PC-3 (cell line): Measurements from ENCODE around the gene MTF1. TPM values are rescaled to one million over a fixed set of nuclear protein-coding genes. Genes with fewer than 3 reads are reported as not detected.
"Not testable (repeated sequence)": the region's sequence is repeated elsewhere in the genome, so short reads cannot be mapped to it uniquely, and the experiment has no call there.

Experiments used
- ATAC-seq: fragments of 200-7000 bp; cut with Tn5 transposase; 2 replicates; pipeline ENCODE4 v1.9.1; 2020; ENCODE audit warnings: mild to moderate bottlenecking, moderate library complexity
- BruUV-seq: library from RNA; stranded (reverse); fragments of 400-500 nt; replicated peaks from 2 replicates; lab custom pipeline; 2021; lab: Mats Ljungman, UMichigan
- CTCF ChIA-PET: fragments of 300-600 bp; sonication (Branson Sonifier 250); formaldehyde crosslinking; loops from one replicate; lab custom pipeline; 2022; ENCODE audit warnings: antibody characterized with exemption; lab: Charles Lee
- POLR2A ChIA-PET: fragments of 300-600 bp; sonication (Branson Sonifier 250); formaldehyde crosslinking; loops from one replicate; lab custom pipeline; 2022; ENCODE audit warnings: antibody characterized with exemption; ENCODE audit not compliant: unreplicated experiment; lab: Charles Lee
- DNase-seq: peaks from one replicate; pipeline ENCODE4 v3.0.0-alpha.2; 2015
- H2AFZ ChIP-seq: fragments of 300-600 bp; sonication (generic); 2 replicates; pipeline ENCODE4 v1.6.0; 2016; ENCODE audit warnings: antibody characterized with exemption, low read length
- H3F3A ChIP-seq: fragments of 300-600 bp; sonication (generic); one replicate; pipeline ENCODE4 v1.6.0; 2017; ENCODE audit warnings: antibody characterized with exemption, low read length, control low read depth, mild to moderate bottlenecking; ENCODE audit not compliant: unreplicated experiment
- H3K27ac ChIP-seq: fragments of 300-600 bp; sonication (generic); 2 replicates; pipeline ENCODE4 v1.5.1; 2016; ENCODE audit warnings: mild to moderate bottlenecking, low read length
- H3K27me3 ChIP-seq: fragments of 300-600 bp; sonication (generic); 2 replicates; pipeline ENCODE4 v1.6.1; 2016; ENCODE audit warnings: low read length, mixed read lengths
- H3K36me3 ChIP-seq: fragments of 300-600 bp; sonication (generic); 2 replicates; pipeline ENCODE4 v1.6.1; 2016; ENCODE audit warnings: low read depth, mixed run types, low read length, mixed read lengths
- H3K4me1 ChIP-seq: fragments of 300-600 bp; sonication (generic); 2 replicates; pipeline ENCODE4 v1.5.1; 2016; ENCODE audit warnings: low read length; ENCODE audit not compliant: insufficient read depth
- H3K4me2 ChIP-seq: fragments of 300-600 bp; sonication (generic); 2 replicates; pipeline ENCODE4 v1.6.0; 2016; ENCODE audit warnings: low read length
- H3K4me3 ChIP-seq: fragments of 300-600 bp; sonication (generic); 2 replicates; pipeline ENCODE4 v1.5.1; 2016; ENCODE audit warnings: mild to moderate bottlenecking, low read length, mixed read lengths
- H3K79me2 ChIP-seq: fragments of 300-600 bp; sonication (generic); 2 replicates; pipeline ENCODE4 v1.6.1; 2017; ENCODE audit warnings: low read length, mixed read lengths
- H3K9ac ChIP-seq: fragments of 300-600 bp; sonication (generic); 2 replicates; pipeline ENCODE4 v1.6.0; 2016; ENCODE audit warnings: mild to moderate bottlenecking, low read length
- H3K9me2 ChIP-seq: fragments of 300-600 bp; sonication (generic); replicated peaks from 2 replicates; pipeline ENCODE4 v1.6.1; 2016; ENCODE audit warnings: mixed run types, low read length, mixed read lengths
- H3K9me3 ChIP-seq: fragments of 300-600 bp; sonication (generic); 2 replicates; pipeline ENCODE4 v1.6.1; 2016; ENCODE audit warnings: low read length, mixed read lengths
- H4K20me1 ChIP-seq: fragments of 300-600 bp; sonication (generic); 2 replicates; pipeline ENCODE4 v1.6.1; 2016; ENCODE audit warnings: low read length, mixed read lengths
- EZH2 ChIP-seq: fragments of 300-600 bp; sonication (generic); IDR thresholded peaks from one replicate; pipeline ENCODE4 v1.6.1; 2017; ENCODE audit warnings: antibody characterized with exemption, mild to moderate bottlenecking, low read length; ENCODE audit not compliant: unreplicated experiment
- EZH2phosphoT487 ChIP-seq: fragments of 300-600 bp; sonication (generic); IDR thresholded peaks from 2 replicates; pipeline ENCODE4 v1.6.1; 2018; ENCODE audit warnings: mild to moderate bottlenecking, antibody characterized with exemption, low read length, borderline replicate concordance
- intact Hi-C: fragments of 100-400 bp; cut with micrococcal nuclease; formaldehyde crosslinking; loops from 2 replicates; pipeline ENCODE4 v1.9.0; 2023
- total RNA-seq: library from RNA; depleted of rRNA; stranded (reverse); fragments of >200 nt; gene quantifications from 2 replicates; pipeline ENCODE4 v1.2.3, GENCODE V29; 2014
- TF ChIP-seq, protein P1 (sequence below): fragments of 300-600 bp; sonication (generic); conservative IDR thresholded peaks from 2 replicates; pipeline ENCODE4 v1.5.1; 2017; ENCODE audit warnings: antibody characterized with exemption, low read depth, mild to moderate bottlenecking, low read length

Gene MTF1
- total RNA-seq, 1 experiment from 2014 or later = 5.4 TPM

DNA sequence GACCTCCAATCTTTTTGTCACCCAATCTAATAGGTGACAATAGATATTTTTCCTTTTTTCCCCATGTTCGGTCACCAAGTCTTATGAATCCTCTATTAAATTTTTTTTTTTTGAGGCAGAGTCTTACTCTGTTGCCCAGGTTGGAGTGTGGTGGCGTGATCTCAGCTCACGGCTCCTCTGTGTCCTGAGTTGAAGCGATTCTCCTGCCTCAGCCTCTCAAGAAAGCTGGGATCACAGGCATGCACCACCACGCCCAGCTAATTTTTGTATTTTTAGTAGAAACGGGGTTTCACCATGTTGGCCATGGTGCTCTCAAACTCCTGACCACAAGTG lies 42.5 kb upstream of the MTF1 start:
- ChIA-PET CTCF (no interaction called here), POLR2A (no interaction called here)
- DNase-seq = no peak
- TF ChIP-seq, protein P1, sequence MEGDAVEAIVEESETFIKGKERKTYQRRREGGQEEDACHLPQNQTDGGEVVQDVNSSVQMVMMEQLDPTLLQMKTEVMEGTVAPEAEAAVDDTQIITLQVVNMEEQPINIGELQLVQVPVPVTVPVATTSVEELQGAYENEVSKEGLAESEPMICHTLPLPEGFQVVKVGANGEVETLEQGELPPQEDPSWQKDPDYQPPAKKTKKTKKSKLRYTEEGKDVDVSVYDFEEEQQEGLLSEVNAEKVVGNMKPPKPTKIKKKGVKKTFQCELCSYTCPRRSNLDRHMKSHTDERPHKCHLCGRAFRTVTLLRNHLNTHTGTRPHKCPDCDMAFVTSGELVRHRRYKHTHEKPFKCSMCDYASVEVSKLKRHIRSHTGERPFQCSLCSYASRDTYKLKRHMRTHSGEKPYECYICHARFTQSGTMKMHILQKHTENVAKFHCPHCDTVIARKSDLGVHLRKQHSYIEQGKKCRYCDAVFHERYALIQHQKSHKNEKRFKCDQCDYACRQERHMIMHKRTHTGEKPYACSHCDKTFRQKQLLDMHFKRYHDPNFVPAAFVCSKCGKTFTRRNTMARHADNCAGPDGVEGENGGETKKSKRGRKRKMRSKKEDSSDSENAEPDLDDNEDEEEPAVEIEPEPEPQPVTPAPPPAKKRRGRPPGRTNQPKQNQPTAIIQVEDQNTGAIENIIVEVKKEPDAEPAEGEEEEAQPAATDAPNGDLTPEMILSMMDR = no peak
- TF ChIP-seq EZH2 = no peak
- TF ChIP-seq EZH2phosphoT487 = no peak
- no peaks in the 10 kb centered on the region for H3F3A ChIP-seq
- H3K4me1 ChIP-seq = no peaks in the 10 kb centered on the region
- no peaks in the 10 kb centered on the region for H4K20me1 ChIP-seq
- H3K36me3 ChIP-seq = peaks cover 14% of the 10 kb centered on the region; the same call in 1 of the 2 replicates
- no TSS peak for BruUV-seq
- H3K79me2 ChIP-seq = no peaks in the 10 kb centered on the region
- no peak overlapping the region for H3K4me3 ChIP-seq
- no peak for ATAC-seq
- no peaks in the 10 kb centered on the region for H3K27me3 ChIP-seq
- intact Hi-C loops = no loop called here
- no peak overlapping the region for H3K4me2 ChIP-seq
- no peak overlapping the region for H2AFZ ChIP-seq
- H3K9ac ChIP-seq = no peak overlapping the region
- no peaks in the 10 kb centered on the region for H3K9me2 ChIP-seq
- H3K27ac ChIP-seq = no peak overlapping the region
- peaks cover 9% of the 10 kb centered on the region; the same call in 1 of the 2 replicates for H3K9me3 ChIP-seq

DNA sequence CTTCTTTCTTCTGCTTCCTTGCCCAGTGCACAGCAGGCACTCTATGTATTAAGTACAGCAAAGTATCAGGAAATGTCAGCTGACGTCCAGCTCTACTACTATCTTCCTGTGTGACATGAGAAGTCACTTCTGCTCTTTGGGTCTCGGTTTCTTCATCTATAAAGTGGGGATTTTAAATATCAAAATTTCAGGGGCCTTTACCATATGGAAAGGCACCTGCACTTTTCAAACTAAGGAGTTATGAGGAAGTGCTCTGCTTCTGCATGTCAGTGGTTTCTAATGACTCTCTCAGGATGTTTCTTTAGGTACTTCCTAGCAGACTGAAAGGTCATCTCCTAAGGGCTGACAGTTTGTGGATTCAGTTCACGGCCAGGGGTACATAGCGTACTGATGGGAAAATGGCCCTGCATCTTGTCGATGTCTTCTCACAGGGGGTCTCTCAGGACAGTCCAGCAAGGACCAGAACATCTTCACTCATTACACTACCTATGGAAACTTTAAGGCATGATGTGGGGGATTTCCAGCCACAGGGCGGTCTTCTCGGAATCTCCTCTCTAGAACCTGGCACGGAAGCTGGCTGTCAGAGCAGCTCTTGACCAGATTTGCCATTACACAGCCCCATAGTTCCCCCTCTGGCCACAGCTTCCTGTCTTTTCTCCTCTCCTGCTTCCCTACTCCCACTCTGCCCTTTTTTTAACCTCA lies 42.0 kb upstream of the MTF1 start:
- H3K27me3 ChIP-seq = no peaks in the 10 kb centered on the region
- no peak for TF ChIP-seq EZH2
- no peak for TF ChIP-seq EZH2phosphoT487
- TF ChIP-seq, protein P1 = no peak
- no peaks in the 10 kb centered on the region for H4K20me1 ChIP-seq
- peaks cover 10% of the 10 kb centered on the region; the same call in 1 of the 2 replicates for H3K36me3 ChIP-seq
- ChIA-PET CTCF (no interaction called here), POLR2A (no interaction called here)
- ATAC-seq (no peak), DNase-seq (no peak)
- peaks cover 9% of the 10 kb centered on the region; the same call in 1 of the 2 replicates for H3K9me3 ChIP-seq
- H3K79me2 ChIP-seq = no peaks in the 10 kb centered on the region
- H3K27ac ChIP-seq = no peak overlapping the region
- BruUV-seq = no TSS peak
- no peak overlapping the region for H3K9ac ChIP-seq
- intact Hi-C loops = no loop called here
- H3F3A ChIP-seq = no peaks in the 10 kb centered on the region
- H3K4me2 ChIP-seq = no peak overlapping the region
- H3K9me2 ChIP-seq = no peaks in the 10 kb centered on the region
- no peak overlapping the region for H3K4me3 ChIP-seq
- H3K4me1 ChIP-seq = no peaks in the 10 kb centered on the region
- H2AFZ ChIP-seq = no peak overlapping the region

DNA sequence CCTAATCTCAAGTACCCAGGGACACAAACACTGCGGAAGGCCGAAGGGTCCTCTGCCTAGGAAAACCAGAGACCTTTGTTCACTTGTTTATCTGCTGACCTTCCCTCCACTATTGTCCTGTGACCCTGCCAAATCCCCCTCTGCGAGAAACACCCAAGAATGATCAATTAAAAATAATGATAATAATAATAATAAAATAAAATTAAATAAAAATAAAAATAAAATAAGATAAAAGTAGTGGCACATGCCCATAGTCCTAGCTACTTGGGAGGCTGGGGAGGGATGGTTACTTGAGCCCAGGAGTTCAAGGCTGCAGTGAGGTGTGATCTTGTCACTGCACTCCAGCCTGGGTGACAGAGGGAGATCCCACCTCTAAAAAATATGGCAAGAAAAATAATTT lies 38.2 kb upstream of the MTF1 start:
- H3F3A ChIP-seq, H3K4me3 ChIP-seq, H3K4me1 ChIP-seq, H3K9ac ChIP-seq, H3K9me3 ChIP-seq, POLR2A ChIA-PET, BruUV-seq, H3K27ac ChIP-seq, CTCF ChIA-PET, H3K9me2 ChIP-seq, DNase-seq, H3K27me3 ChIP-seq, intact Hi-C loops, H4K20me1 ChIP-seq, H2AFZ ChIP-seq, H3K79me2 ChIP-seq, H3K4me2 ChIP-seq, ATAC-seq, H3K36me3 ChIP-seq: not testable (repeated sequence)
